HCT116 (cell line): ENCODE data around the gene KIAA1328.

Experiments
- EZH2 ChIP-seq: fragments of 200-600 bp; sonication (generic); IDR thresholded peaks from 2 replicates; pipeline ENCODE4 v1.6.1; 2017; ENCODE audit warnings: antibody characterized with exemption, mixed run types
- POLR2A ChIP-seq: IDR thresholded peaks from 2 replicates; pipeline ENCODE4 v1.7.0; 2011; ENCODE audit warnings: borderline replicate concordance; ENCODE audit not compliant: insufficient read depth, insufficient read length; ENCODE audit errors: extremely low read depth
- POLR2AphosphoS5 ChIP-seq: IDR thresholded peaks from 2 replicates; pipeline ENCODE4 v1.6.1; 2011; ENCODE audit warnings: mild to moderate bottlenecking, low read depth, low read length, moderate library complexity
- SIN3A ChIP-seq: IDR thresholded peaks from 2 replicates; pipeline ENCODE4 v1.6.1; 2012; ENCODE audit warnings: low read depth
- SP1 ChIP-seq: IDR thresholded peaks from 2 replicates; pipeline ENCODE4 v1.6.1; 2012; ENCODE audit warnings: low read depth
- TCF7L2 ChIP-seq: IDR thresholded peaks from 2 replicates; pipeline ENCODE4 v1.7.0; 2011; ENCODE audit warnings: borderline replicate concordance, inconsistent platforms; ENCODE audit not compliant: insufficient read depth, insufficient read length; ENCODE audit errors: extremely low read depth
- YY1 ChIP-seq: IDR thresholded peaks from 2 replicates; pipeline ENCODE4 v1.6.1; 2011; ENCODE audit warnings: low read length, low read depth, moderate library complexity, mild to moderate bottlenecking; ENCODE audit not compliant: insufficient replicate concordance; ENCODE audit errors: extremely low read depth
- TF ChIP-seq, protein P1 (sequence below): IDR thresholded peaks from 2 replicates; pipeline ENCODE4 v1.6.1; 2012
- TF ChIP-seq, protein P2 (sequence below), 3 experiments: fragments of 200-600 bp in 1 of 3; sonication (generic) in 1 of 3; IDR thresholded peaks in 2 of 3; conservative IDR thresholded peaks in 1 of 3; 2 replicates each; pipeline ENCODE4 v1.5.1; 2012 to 2017; ENCODE audit warnings: low read depth in 2 of 3, low read length in 2 of 3, antibody characterized with exemption in 1 of 3, borderline replicate concordance in 1 of 3, control low read depth in 1 of 3, mild to moderate bottlenecking in 1 of 3, mixed read lengths in 1 of 3, mixed run types in 1 of 3, moderate library complexity in 1 of 3; ENCODE audit not compliant: insufficient read depth in 1 of 3
- TF ChIP-seq, protein P3 (sequence below): IDR thresholded peaks from 2 replicates; pipeline ENCODE4 v1.6.1; 2012; ENCODE audit warnings: low read depth
- TF ChIP-seq, protein P4 (sequence below): IDR thresholded peaks from 2 replicates; pipeline ENCODE4 v1.6.1; 2012

DNA sequence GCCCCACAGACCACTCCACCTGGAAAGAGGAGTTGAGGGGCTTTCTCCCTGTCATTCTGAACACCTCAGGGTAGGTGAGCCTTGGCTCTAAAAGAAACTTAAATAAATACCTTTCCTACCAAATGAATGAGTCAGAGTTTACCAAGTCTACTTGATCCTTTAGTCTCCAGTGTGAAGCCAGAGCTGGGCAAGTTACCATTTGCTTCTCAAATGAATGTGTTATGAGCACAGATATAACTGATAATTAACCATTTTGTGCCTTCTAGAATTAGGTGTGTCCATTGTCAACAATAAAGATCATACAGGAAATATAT, 347.7 kb downstream of the KIAA1328 start:
- TF ChIP-seq POLR2A (no peak), SIN3A (no peak), YY1 (no peak), SP1 (no peak), TCF7L2 (no peak), EZH2 (no peak), POLR2AphosphoS5 (no peak)
- TF ChIP-seq, protein P1, sequence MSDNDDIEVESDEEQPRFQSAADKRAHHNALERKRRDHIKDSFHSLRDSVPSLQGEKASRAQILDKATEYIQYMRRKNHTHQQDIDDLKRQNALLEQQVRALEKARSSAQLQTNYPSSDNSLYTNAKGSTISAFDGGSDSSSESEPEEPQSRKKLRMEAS, result no peak
- TF ChIP-seq, protein P2, sequence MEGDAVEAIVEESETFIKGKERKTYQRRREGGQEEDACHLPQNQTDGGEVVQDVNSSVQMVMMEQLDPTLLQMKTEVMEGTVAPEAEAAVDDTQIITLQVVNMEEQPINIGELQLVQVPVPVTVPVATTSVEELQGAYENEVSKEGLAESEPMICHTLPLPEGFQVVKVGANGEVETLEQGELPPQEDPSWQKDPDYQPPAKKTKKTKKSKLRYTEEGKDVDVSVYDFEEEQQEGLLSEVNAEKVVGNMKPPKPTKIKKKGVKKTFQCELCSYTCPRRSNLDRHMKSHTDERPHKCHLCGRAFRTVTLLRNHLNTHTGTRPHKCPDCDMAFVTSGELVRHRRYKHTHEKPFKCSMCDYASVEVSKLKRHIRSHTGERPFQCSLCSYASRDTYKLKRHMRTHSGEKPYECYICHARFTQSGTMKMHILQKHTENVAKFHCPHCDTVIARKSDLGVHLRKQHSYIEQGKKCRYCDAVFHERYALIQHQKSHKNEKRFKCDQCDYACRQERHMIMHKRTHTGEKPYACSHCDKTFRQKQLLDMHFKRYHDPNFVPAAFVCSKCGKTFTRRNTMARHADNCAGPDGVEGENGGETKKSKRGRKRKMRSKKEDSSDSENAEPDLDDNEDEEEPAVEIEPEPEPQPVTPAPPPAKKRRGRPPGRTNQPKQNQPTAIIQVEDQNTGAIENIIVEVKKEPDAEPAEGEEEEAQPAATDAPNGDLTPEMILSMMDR (IDR thresholded peaks at IDR 0.05 in 2 of 3, conservative IDR thresholded peaks at IDR 0.05 in 1 of 3; ENCODE audit: borderline replicate concordance in 1 of 3, insufficient read depth in 1 of 3, low read depth in 2 of 3, low read length in 2 of 3), result no peak
- TF ChIP-seq, protein P3, sequence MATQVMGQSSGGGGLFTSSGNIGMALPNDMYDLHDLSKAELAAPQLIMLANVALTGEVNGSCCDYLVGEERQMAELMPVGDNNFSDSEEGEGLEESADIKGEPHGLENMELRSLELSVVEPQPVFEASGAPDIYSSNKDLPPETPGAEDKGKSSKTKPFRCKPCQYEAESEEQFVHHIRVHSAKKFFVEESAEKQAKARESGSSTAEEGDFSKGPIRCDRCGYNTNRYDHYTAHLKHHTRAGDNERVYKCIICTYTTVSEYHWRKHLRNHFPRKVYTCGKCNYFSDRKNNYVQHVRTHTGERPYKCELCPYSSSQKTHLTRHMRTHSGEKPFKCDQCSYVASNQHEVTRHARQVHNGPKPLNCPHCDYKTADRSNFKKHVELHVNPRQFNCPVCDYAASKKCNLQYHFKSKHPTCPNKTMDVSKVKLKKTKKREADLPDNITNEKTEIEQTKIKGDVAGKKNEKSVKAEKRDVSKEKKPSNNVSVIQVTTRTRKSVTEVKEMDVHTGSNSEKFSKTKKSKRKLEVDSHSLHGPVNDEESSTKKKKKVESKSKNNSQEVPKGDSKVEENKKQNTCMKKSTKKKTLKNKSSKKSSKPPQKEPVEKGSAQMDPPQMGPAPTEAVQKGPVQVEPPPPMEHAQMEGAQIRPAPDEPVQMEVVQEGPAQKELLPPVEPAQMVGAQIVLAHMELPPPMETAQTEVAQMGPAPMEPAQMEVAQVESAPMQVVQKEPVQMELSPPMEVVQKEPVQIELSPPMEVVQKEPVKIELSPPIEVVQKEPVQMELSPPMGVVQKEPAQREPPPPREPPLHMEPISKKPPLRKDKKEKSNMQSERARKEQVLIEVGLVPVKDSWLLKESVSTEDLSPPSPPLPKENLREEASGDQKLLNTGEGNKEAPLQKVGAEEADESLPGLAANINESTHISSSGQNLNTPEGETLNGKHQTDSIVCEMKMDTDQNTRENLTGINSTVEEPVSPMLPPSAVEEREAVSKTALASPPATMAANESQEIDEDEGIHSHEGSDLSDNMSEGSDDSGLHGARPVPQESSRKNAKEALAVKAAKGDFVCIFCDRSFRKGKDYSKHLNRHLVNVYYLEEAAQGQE, result no peak
- TF ChIP-seq, protein P4, sequence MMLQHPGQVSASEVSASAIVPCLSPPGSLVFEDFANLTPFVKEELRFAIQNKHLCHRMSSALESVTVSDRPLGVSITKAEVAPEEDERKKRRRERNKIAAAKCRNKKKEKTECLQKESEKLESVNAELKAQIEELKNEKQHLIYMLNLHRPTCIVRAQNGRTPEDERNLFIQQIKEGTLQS, result no peak
